Psoas muscle (tissue), 8 donors: Measurements from ENCODE around the gene AFAP1. TPM values are rescaled to one million over a fixed set of nuclear protein-coding genes. Genes with fewer than 3 reads are reported as not detected.

ENCODE experiments used
- ATAC-seq, 4 donors: fragments of 200-7000 bp; cut with Tn5 transposase; one replicate each; pipeline ENCODE4 v1.9.1; 2020; ENCODE audit warnings: moderate library complexity in 3 of 4, mild to moderate bottlenecking in 2 of 4
- DNase-seq, 2 donors: peaks; one replicate each; pipeline ENCODE4 v3.0.0-alpha.2; 2020
- H3K27ac ChIP-seq: fragments of 200-600 bp; one replicate; pipeline ENCODE4 v1.8.0; 2022
- H3K27me3 ChIP-seq, 3 donors: fragments of 200-600 bp in 1 of 3; one replicate each; pipeline versions ENCODE4 v1.6.1 to v1.8.0; 2013 to 2022; ENCODE audit warnings: low read length in 2 of 3, mild to moderate bottlenecking in 2 of 3, moderate library complexity in 1 of 3; ENCODE audit not compliant: insufficient read depth in 3 of 3
- H3K36me3 ChIP-seq, 2 donors: fragments of 200-600 bp in 1 of 2; one replicate each; pipeline versions ENCODE4 v1.6.1 to v1.8.0; 2013 to 2022; ENCODE audit warnings: low read depth in 1 of 2, mild to moderate bottlenecking in 1 of 2, moderate library complexity in 1 of 2; ENCODE audit not compliant: insufficient read depth in 1 of 2
- H3K4me1 ChIP-seq: fragments of 200-600 bp; one replicate; pipeline ENCODE4 v1.8.0; 2022
- H3K4me3 ChIP-seq: fragments of 200-600 bp; one replicate; pipeline ENCODE4 v1.8.0; 2022; ENCODE audit warnings: mild to moderate bottlenecking
- H3K9me3 ChIP-seq: fragments of 200-600 bp; one replicate; pipeline ENCODE4 v1.8.0; 2022
- CTCF ChIP-seq: fragments of 200-600 bp; IDR thresholded peaks from one replicate; pipeline ENCODE4 v1.8.0; 2022; ENCODE audit warnings: antibody characterized with exemption
- WGBS, 3 donors: extraction: QIAGEN DNeasy Blood & Tissue Kit; methylation state at CpG; one replicate each; pipeline versions ENCODE4 v1.1.6 to v1.1.7; 2013; 5-methylcytosine and 5-hydroxymethylcytosine counted together
- intact Hi-C, 2 donors: fragments of 100-400 bp; cut with DNase I; formaldehyde crosslinking; loops; one replicate each; pipeline versions ENCODE4 v1.11.0 to v1.14.2; 2022
- polyA plus RNA-seq, 3 donors: library from polyadenylated mRNA; stranded (reverse); fragments of 200-250 nt; gene quantifications; one replicate each; pipeline ENCODE4 v1.2.3, GENCODE V29; 2013
- total RNA-seq, 4 donors: library from RNA; stranded (reverse); fragmentation: NEBNext Ultra II Directional in 2 of 4; extraction: Animal tissue kit (Norgen Biotek cat#: 25700) in 2 of 4; gene quantifications; one replicate each; pipeline versions ENCODE4 v1.2.1 to v1.2.4, GENCODE V29; 2021 to 2023
- donor health status: healthy with polysubstance abuse.
- donor health status: DM: no; HTN: no; CAD: no; lungs with moderate emphysema.
- donor health status: Bipolar disorder and iron deficiency.
- donor health status: healthy.
- donor health status: DM: yes; HTN: yes; CAD: no.
- donor health status: DM: no; HTN: no; CAD: no.
- donor health status: DM: no; HTN: no; CAD: no.
- donor health status: DM: yes; HTN: yes; CAD: no.

The AFAP1 gene
- total and polyA plus RNA-seq, 7 donors = 1.3 to 11.4 (median 2.6) TPM

DNA sequence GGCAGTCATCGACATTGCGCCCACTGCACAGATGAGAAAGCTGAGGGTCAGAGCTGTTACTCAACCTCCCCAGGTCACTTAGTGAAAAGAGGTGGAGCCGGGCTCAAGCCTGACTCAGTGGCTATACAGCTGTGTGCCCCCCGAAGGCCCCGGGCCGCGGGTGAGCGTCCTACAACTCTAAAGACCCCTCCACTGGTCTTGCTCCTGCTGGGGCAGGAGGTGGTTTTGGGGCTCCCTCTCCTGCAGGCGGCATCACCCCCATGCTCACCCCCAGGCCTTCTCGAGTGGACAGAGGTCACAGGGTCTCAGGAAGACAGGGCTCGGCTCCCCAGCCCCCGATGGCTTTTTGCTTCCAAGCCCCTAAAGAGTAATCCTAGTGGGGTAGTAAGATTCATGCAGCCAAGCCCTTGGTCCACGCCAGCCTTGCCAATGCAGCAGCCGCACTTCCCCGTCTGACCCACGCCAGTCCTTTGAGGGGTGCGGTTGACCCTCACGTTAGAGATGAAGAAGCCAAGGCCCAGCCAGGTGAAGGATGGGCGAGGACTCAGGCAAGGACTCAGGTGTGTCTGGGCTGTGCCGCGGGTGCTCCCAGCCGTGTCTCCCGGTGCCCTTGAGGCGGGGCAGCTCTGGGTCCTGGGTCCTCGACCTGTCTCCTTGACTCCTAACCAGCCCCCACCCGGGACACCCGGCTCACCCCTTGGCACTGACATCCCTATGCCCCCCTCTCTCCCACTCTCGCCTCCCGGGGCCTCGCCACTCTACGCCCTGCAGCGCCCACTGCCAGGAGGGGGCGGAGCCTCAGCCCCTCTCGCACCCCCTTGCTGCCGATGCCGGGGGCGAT, 200.4 kb downstream of the AFAP1 start:
- WGBS, 3 donors = 91 to 94% (median 92%) methylated on average over 34 to 37 of the region's 37 CpGs
- ATAC-seq = no peak
- DNase-seq = peak in 1 of 2 donors; percentile 45
- no peak for TF ChIP-seq CTCF
- Histone ChIP-seq H3K4me3 (no peak overlapping the region), H3K27me3 (no peaks in the 10 kb centered on the region), H3K36me3 (no peaks in the 10 kb centered on the region), H3K9me3 (no peaks in the 10 kb centered on the region), H3K4me1 (no peaks in the 10 kb centered on the region), H3K27ac (no peak overlapping the region)
- intact Hi-C loops = no loop called here

- no peaks in the 10 kb centered on the region for H3K9me3 ChIP-seq
- DNase-seq (peak in 1 of 2 donors; percentile 34), ATAC-seq (no peak)
- no peaks in the 10 kb centered on the region for H3K4me1 ChIP-seq
- no peak overlapping the region for H3K27ac ChIP-seq
- no peak overlapping the region for H3K4me3 ChIP-seq
- no peaks in the 10 kb centered on the region for H3K36me3 ChIP-seq
- 88 to 89% (median 88%) methylated on average over 32 of the region's 32 CpGs for WGBS, 3 donors
- intact Hi-C loops = no loop called here
- no peak for TF ChIP-seq CTCF
- H3K27me3 ChIP-seq = no peaks in the 10 kb centered on the region
Measured at GRCh38 chr4:7738458-7739076, 201.1 kb downstream of the AFAP1 start.

DNA sequence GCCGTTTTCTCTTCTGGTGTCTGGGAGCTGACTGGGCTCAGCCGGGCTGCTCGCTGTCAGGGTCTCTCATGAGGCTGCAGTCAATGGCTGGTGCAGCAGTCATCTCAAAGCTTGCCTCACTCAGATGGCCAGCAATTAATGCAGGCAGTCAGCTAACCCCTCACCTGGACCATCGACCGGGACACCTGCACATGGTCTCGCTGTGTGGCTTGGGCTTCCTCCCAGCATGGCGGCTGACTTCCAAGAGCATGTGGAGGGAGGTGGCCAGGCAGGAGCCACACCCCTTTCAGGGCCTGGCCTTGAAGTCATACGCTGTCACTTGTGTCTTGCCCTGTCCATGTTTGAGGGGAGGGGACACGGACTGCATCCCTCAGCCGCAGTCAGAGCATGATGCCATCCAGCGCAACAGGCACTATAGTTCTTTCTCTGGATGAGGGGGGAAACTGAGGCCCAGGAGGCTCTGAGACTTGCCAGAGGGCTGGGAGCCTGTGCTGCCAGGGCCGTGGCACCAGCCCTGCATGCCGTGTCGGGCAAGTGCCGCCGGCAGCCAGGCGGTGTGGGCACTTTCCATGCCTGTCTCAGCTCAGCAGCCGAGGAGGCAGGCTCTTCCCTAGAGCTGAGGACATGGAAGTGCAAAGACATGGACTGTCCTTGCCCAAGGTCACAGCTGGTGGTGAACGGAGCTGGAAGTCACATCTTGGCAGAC, 201.8 kb downstream of the AFAP1 start:
- WGBS, 3 donors = 85 to 93% (median 90%) methylated on average over 19 of the region's 19 CpGs
- ATAC-seq = no peak
- Histone ChIP-seq H3K9me3 (no peaks in the 10 kb centered on the region), H3K27me3 (no peaks in the 10 kb centered on the region), H3K4me1 (no peaks in the 10 kb centered on the region), H3K36me3 (no peaks in the 10 kb centered on the region), H3K27ac (no peak overlapping the region), H3K4me3 (no peak overlapping the region)
- intact Hi-C loops = no loop called here
- DNase-seq = peak in 1 of 2 donors; percentile 23
- no peak for TF ChIP-seq CTCF

DNA sequence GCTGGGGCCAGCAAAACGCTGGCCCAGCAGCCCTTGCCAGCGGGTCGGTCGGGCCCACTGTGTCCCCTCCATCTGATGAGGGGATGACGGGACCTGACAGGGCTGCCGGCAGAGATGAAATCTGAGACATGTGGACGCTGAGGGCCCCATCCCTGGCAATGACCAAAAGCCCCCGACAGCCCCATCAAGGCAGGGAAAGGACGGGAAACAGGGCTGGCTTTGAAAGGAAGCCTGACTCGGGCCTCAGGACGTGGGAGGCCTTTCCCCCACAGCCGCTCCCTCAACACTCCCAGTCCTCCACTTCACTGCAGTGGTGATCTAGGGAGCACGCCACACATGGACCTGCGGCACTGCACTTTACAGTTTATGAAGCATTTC, 202.4 kb downstream of the AFAP1 start:
- Histone ChIP-seq H3K27me3 (peaks cover 0 to 1% (median 0%) of the 10 kb centered on the region in 3 donors), H3K9me3 (no peaks in the 10 kb centered on the region), H3K36me3 (no peaks in the 10 kb centered on the region), H3K4me1 (no peaks in the 10 kb centered on the region), H3K4me3 (no peak overlapping the region), H3K27ac (no peak overlapping the region)
- TF ChIP-seq CTCF = no peak
- no peak for ATAC-seq
- DNase-seq = peak in 1 of 2 donors; percentile 23
- intact Hi-C loops = no loop called here
- 77 to 80% (median 78%) methylated on average over 14 of the region's 14 CpGs for WGBS, 3 donors
